Stimulated activated naive CD8-positive, alpha-beta T cell treated with anti-CD3 and anti-CD28 coated beads, Interleukin-15, amount 100 ng/mL, for 72 hours (primary cell): ENCODE data around the gene LNPEP.
"Not testable (repeated sequence)": the region's sequence is repeated elsewhere in the genome, so short reads cannot be mapped to it uniquely, and the experiment has no call there.

Experiments
- ATAC-seq: fragments of 150-1000 bp; cut with Tn5 transposase; 2 replicates; pipeline ENCODE4 v1.10.0; 2021; ENCODE audit warnings: mild to moderate bottlenecking, moderate library complexity
- DNase-seq, 2 donors: peaks; one replicate each; pipeline ENCODE4 v3.0.0; 2021 to 2022
- H3K27ac Mint-ChIP-seq, 2 donors: one replicate each; pipeline ENCODE4 v1.8.0; 2022; ENCODE audit warnings: mild to moderate bottlenecking in 2 of 2, mixed read lengths in 2 of 2, moderate library complexity in 2 of 2
- H3K27me3 Mint-ChIP-seq: one replicate; pipeline ENCODE4 v1.8.0; 2022; ENCODE audit warnings: mixed read lengths
- H3K4me1 Mint-ChIP-seq: one replicate; pipeline ENCODE4 v1.8.0; 2022; ENCODE audit warnings: mild to moderate bottlenecking, mixed read lengths
- H3K4me3 Mint-ChIP-seq, 2 donors: one replicate each; pipeline ENCODE4 v1.8.0; 2022; ENCODE audit warnings: mild to moderate bottlenecking in 2 of 2, mixed read lengths in 2 of 2, moderate library complexity in 1 of 2
- H3K9me3 Mint-ChIP-seq, 2 donors: one replicate each; pipeline ENCODE4 v1.8.0; 2022; ENCODE audit warnings: mixed read lengths in 2 of 2

The LNPEP gene

GRCh38 chr5:97071993-97072392, 136.1 kb downstream of the LNPEP start:
- Mint-ChIP-seq H3K27ac (no peak overlapping the region), H3K4me3 (no peak overlapping the region)
- ATAC-seq, result no peak

GRCh38 chr5:97072696-97073095, 136.8 kb downstream of the LNPEP start:
- no peak overlapping the region for H3K27ac Mint-ChIP-seq
- no peak for ATAC-seq
- no peak overlapping the region for H3K4me3 Mint-ChIP-seq
- no peak for DNase-seq
- no peaks in the 10 kb centered on the region for H3K4me1 Mint-ChIP-seq
- no peaks in the 10 kb centered on the region for H3K27me3 Mint-ChIP-seq
- H3K9me3 Mint-ChIP-seq, result no peaks in the 10 kb centered on the region

More at GRCh38 chr5:97071993-97072392, 136.1 kb downstream of the LNPEP start:
- H3K27me3 Mint-ChIP-seq, result no peaks in the 10 kb centered on the region
- no peaks in the 10 kb centered on the region for H3K9me3 Mint-ChIP-seq
- no peaks in the 10 kb centered on the region for H3K4me1 Mint-ChIP-seq
- no peak for DNase-seq

- DNase-seq (no peak), ATAC-seq (no peak)
- Mint-ChIP-seq H3K4me1 (no peaks in the 10 kb centered on the region), H3K4me3 (no peak overlapping the region), H3K27ac (no peak overlapping the region), H3K9me3 (no peaks in the 10 kb centered on the region), H3K27me3 (no peaks in the 10 kb centered on the region)
Measured at GRCh38 chr5:97073420-97073819, 137.5 kb downstream of the LNPEP start.

- ATAC-seq (no peak), DNase-seq (no peak)
- no peaks in the 10 kb centered on the region for H3K9me3 Mint-ChIP-seq
- H3K27me3 Mint-ChIP-seq, result peaks cover 12% of the 10 kb centered on the region
- H3K4me1 Mint-ChIP-seq, result peaks cover 8% of the 10 kb centered on the region
- peak overlapping the region in 1 of 2 donors; percentile 17 for H3K27ac Mint-ChIP-seq
- no peak overlapping the region for H3K4me3 Mint-ChIP-seq
Measured at GRCh38 chr5:97074859-97075489, 139.1 kb downstream of the LNPEP start.

GRCh38 chr5:97075649-97076048, 139.8 kb downstream of the LNPEP start:
- no peak overlapping the region for H3K27ac Mint-ChIP-seq
- DNase-seq, result no peak
- peaks cover 8% of the 10 kb centered on the region for H3K4me1 Mint-ChIP-seq
- ATAC-seq, result no peak
- no peaks in the 10 kb centered on the region for H3K9me3 Mint-ChIP-seq
- no peak overlapping the region for H3K4me3 Mint-ChIP-seq
- H3K27me3 Mint-ChIP-seq, result peaks cover 12% of the 10 kb centered on the region

GRCh38 chr5:97076098-97076497, 140.2 kb downstream of the LNPEP start:
- no peak overlapping the region for H3K27ac Mint-ChIP-seq
- peaks cover 12% of the 10 kb centered on the region for H3K27me3 Mint-ChIP-seq
- H3K4me1 Mint-ChIP-seq, result peaks cover 8% of the 10 kb centered on the region
- DNase-seq (no peak), ATAC-seq (no peak)
- no peak overlapping the region for H3K4me3 Mint-ChIP-seq
- no peaks in the 10 kb centered on the region for H3K9me3 Mint-ChIP-seq

GRCh38 chr5:97077246-97077645, 141.4 kb downstream of the LNPEP start:
- Mint-ChIP-seq H3K27me3 (peaks cover 12% of the 10 kb centered on the region), H3K4me1 (peaks cover 14% of the 10 kb centered on the region), H3K9me3 (no peaks in the 10 kb centered on the region), H3K4me3 (no peak overlapping the region), H3K27ac (no peak overlapping the region)
- DNase-seq (no peak), ATAC-seq (no peak)

GRCh38 chr5:97078958-97079743, 143.3 kb downstream of the LNPEP start:
- peak; percentile 50 for ATAC-seq
- H3K27me3 Mint-ChIP-seq, result peaks cover 12% of the 10 kb centered on the region
- H3K9me3 Mint-ChIP-seq, result peaks cover 0 to 2% of the 10 kb centered on the region in 2 donors
- no peak overlapping the region for H3K27ac Mint-ChIP-seq
- H3K4me3 Mint-ChIP-seq, result no peak overlapping the region
- H3K4me1 Mint-ChIP-seq, result peaks cover 16% of the 10 kb centered on the region
- no peak for DNase-seq

GRCh38 chr5:97084782-97085458, 149.0 kb downstream of the LNPEP start:
- H3K4me3 Mint-ChIP-seq, H3K4me1 Mint-ChIP-seq, ATAC-seq, H3K27ac Mint-ChIP-seq, H3K9me3 Mint-ChIP-seq, DNase-seq, H3K27me3 Mint-ChIP-seq: not testable (repeated sequence)

GRCh38 chr5:97085459-97086181, 149.7 kb downstream of the LNPEP start:
- peaks cover 0 to 8% of the 10 kb centered on the region in 2 donors for H3K9me3 Mint-ChIP-seq
- peaks cover 8% of the 10 kb centered on the region for H3K4me1 Mint-ChIP-seq
- H3K27me3 Mint-ChIP-seq, result no peaks in the 10 kb centered on the region
- H3K27ac Mint-ChIP-seq, result no peak overlapping the region
- DNase-seq (no peak), ATAC-seq (no peak)
- H3K4me3 Mint-ChIP-seq, result no peak overlapping the region
